Calu3 (cell line): ENCODE data around the gene FGF14. TPM values are rescaled to one million over a fixed set of nuclear protein-coding genes. Genes with fewer than 3 reads are reported as not detected.

Experiments used
- BruUV-seq: library from RNA; stranded (reverse); fragments of 400-500 nt; replicated peaks from 2 replicates; lab custom pipeline; 2021; lab: Mats Ljungman, UMichigan
- CTCF ChIA-PET: fragments of 300-600 bp; sonication (Branson Sonifier 250); formaldehyde crosslinking; loops from one replicate; lab custom pipeline; 2022; ENCODE audit warnings: antibody characterized with exemption; lab: Charles Lee
- DNase-seq: peaks from one replicate; pipeline ENCODE4 v3.0.0; 2022
- H3K27ac Mint-ChIP-seq: one replicate; pipeline ENCODE4 v1.8.0; 2022; ENCODE audit warnings: mixed read lengths; ENCODE audit not compliant: unreplicated experiment
- H3K27me3 Mint-ChIP-seq: one replicate; pipeline ENCODE4 v1.8.0; 2022; ENCODE audit warnings: mixed read lengths; ENCODE audit not compliant: unreplicated experiment
- H3K36me3 Mint-ChIP-seq: one replicate; pipeline ENCODE4 v1.8.0; 2022; ENCODE audit warnings: mild to moderate bottlenecking, moderate library complexity, mixed read lengths; ENCODE audit not compliant: insufficient read depth, unreplicated experiment
- H3K4me1 Mint-ChIP-seq: one replicate; pipeline ENCODE4 v1.8.0; 2022; ENCODE audit warnings: mild to moderate bottlenecking, low read depth, mixed read lengths; ENCODE audit not compliant: unreplicated experiment
- H3K4me3 Mint-ChIP-seq: one replicate; pipeline ENCODE4 v1.8.0; 2022; ENCODE audit warnings: mild to moderate bottlenecking, low read depth, moderate library complexity, mixed read lengths; ENCODE audit not compliant: unreplicated experiment
- H3K9me3 Mint-ChIP-seq: one replicate; pipeline ENCODE4 v1.8.0; 2022; ENCODE audit warnings: low read depth, mixed read lengths; ENCODE audit not compliant: unreplicated experiment
- intact Hi-C: fragments of 100-400 bp; cut with micrococcal nuclease; formaldehyde crosslinking; loops from one replicate; pipeline ENCODE4 v1.10.0; 2022; ENCODE audit not compliant: unreplicated experiment
- total RNA-seq: library from RNA; stranded (reverse); gene quantifications from 2 replicates; pipeline ENCODE4 v1.2.3, GENCODE V29; 2022
- TF ChIP-seq, protein P1 (sequence below): fragments of 200-600 bp; IDR thresholded peaks from one replicate; pipeline ENCODE4 v1.8.0; 2022; ENCODE audit warnings: antibody characterized with exemption; ENCODE audit not compliant: unreplicated experiment

The FGF14 gene
- total RNA-seq, 1 experiment from 2014 or later = 0.21 TPM

DNA sequence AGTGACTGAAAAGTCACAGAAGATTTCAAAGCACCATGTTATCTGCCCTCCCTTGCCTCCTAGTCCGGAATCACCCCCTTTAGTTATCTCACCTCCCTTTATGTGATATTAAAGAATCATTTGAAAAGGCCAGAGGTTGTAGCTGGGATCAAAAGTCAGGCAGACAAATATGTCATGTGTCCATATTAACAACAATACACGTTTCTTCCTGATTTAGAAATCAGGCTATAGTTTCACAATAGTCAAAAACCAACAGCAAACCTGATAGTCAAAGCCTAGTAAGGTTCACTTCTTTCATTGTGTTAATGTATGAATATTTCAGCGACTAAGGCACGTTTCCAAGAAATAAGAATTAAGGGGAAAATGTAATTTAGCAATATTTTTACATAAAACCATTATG is 622.7 kb downstream of the FGF14 start:
- no peak for DNase-seq
- Mint-ChIP-seq H3K36me3 (no peaks in the 10 kb centered on the region), H3K4me1 (no peaks in the 10 kb centered on the region), H3K27me3 (peaks cover 12% of the 10 kb centered on the region), H3K27ac (no peak overlapping the region), H3K9me3 (no peaks in the 10 kb centered on the region), H3K4me3 (no peak overlapping the region)
- CTCF ChIA-PET = no interaction called here
- no TSS peak for BruUV-seq
- TF ChIP-seq, protein P1, sequence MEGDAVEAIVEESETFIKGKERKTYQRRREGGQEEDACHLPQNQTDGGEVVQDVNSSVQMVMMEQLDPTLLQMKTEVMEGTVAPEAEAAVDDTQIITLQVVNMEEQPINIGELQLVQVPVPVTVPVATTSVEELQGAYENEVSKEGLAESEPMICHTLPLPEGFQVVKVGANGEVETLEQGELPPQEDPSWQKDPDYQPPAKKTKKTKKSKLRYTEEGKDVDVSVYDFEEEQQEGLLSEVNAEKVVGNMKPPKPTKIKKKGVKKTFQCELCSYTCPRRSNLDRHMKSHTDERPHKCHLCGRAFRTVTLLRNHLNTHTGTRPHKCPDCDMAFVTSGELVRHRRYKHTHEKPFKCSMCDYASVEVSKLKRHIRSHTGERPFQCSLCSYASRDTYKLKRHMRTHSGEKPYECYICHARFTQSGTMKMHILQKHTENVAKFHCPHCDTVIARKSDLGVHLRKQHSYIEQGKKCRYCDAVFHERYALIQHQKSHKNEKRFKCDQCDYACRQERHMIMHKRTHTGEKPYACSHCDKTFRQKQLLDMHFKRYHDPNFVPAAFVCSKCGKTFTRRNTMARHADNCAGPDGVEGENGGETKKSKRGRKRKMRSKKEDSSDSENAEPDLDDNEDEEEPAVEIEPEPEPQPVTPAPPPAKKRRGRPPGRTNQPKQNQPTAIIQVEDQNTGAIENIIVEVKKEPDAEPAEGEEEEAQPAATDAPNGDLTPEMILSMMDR = no peak
- intact Hi-C loops = no loop called here

DNA sequence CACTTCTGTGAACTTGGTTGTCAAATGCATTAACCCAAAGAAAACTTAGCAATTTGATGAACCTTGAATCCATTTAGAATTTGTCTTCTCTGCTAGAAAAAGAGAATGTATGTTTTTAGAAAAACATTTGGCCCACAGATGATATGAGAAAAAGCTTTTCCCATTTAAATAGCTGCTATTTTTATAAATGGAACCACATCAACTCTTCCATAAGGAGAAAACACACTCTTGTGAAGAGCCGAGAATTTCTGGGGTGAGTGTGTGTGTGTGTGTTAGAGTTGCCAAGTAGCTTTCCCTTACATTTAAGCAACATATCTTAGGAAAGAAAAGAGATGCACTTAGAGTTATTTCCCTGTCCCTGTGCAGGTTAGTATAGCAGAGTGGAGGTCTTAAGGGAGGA is 626.6 kb downstream of the FGF14 start:
- Mint-ChIP-seq H3K4me1 (no peaks in the 10 kb centered on the region), H3K27ac (no peak overlapping the region), H3K9me3 (no peaks in the 10 kb centered on the region), H3K27me3 (no peaks in the 10 kb centered on the region), H3K4me3 (no peak overlapping the region), H3K36me3 (no peaks in the 10 kb centered on the region)
- no TSS peak for BruUV-seq
- DNase-seq = no peak
- intact Hi-C loops = no loop called here
- TF ChIP-seq, protein P1 = no peak
- CTCF ChIA-PET = no interaction called here

DNA sequence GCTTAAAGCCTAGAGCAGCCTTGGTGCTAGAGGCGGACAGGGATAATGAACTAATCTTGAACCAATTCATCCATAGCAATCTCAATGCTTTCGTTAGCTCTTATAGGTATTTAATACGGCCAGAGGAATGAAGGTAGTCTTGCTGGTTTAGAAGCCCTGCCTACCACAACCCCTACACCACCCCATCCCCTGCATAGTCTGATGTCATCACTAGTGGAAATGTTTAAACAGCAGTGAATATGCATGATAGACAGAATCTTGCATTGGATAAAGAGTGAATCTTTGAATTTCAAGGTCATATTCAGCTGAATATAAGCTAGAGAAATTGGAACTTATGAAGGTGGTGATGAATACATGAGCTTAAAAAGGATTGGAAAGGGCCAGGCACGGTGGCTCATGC is 627.5 kb downstream of the FGF14 start:
- TF ChIP-seq, protein P1 = no peak
- intact Hi-C loops = no loop called here
- H3K9me3 Mint-ChIP-seq = no peaks in the 10 kb centered on the region
- CTCF ChIA-PET = no interaction called here
- BruUV-seq = no TSS peak
- no peaks in the 10 kb centered on the region for H3K4me1 Mint-ChIP-seq
- no peaks in the 10 kb centered on the region for H3K27me3 Mint-ChIP-seq
- no peak overlapping the region for H3K27ac Mint-ChIP-seq
- no peak overlapping the region for H3K4me3 Mint-ChIP-seq
- H3K36me3 Mint-ChIP-seq = no peaks in the 10 kb centered on the region
- DNase-seq = no peak

DNA sequence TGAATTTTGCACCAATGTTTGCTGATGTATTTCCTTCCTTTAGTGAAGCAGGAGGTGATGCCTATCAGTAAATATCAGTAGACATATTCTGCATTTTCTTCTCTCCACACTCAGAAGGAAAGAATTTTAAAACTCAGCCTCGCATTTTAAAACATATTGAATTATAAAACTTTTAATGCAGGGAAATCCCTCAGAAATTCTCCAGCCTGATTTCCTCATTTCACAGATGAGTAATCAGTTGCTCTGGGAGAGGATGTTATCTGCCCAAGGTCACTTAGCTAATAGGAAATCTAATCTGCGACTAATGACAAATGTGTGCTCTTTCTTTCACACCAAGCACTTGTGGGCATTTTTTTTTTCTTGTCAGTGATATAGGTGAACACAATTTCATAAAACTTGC is 628.8 kb downstream of the FGF14 start:
- no peak for DNase-seq
- H3K27me3 Mint-ChIP-seq = no peaks in the 10 kb centered on the region
- TF ChIP-seq, protein P1 = no peak
- no peak overlapping the region for H3K4me3 Mint-ChIP-seq
- peaks cover 3% of the 10 kb centered on the region for H3K9me3 Mint-ChIP-seq
- CTCF ChIA-PET = interaction anchor here (0.8 kb wide), 1 partner anchor 141 kb away, joined by 3 read pairs; no protein-coding TSS in a partner anchor
- BruUV-seq = no TSS peak
- H3K4me1 Mint-ChIP-seq = no peaks in the 10 kb centered on the region
- H3K27ac Mint-ChIP-seq = no peak overlapping the region
- H3K36me3 Mint-ChIP-seq = no peaks in the 10 kb centered on the region
- intact Hi-C loops = no loop called here
